HG02678 (cell line): Measurements from ENCODE around the gene PAK3.
A peak's percentile ranks its signal among the peaks of the same experiment; 100 is the strongest.

Experiments used
- ATAC-seq: cut with Tn5 transposase; IDR thresholded peaks from one replicate; pipeline ENCODE4 v1.9.1; 2021; ENCODE audit warnings: mild to moderate bottlenecking, moderate library complexity; ENCODE audit not compliant: unreplicated experiment

Gene PAK3

GRCh38 chrX:111095974-111096895 is at the start of gene PAK3:
PAK3 (plus strand) TSS chrX:111096191; CDS start chrX:111123104, 26,913 bp downstream.
- ATAC-seq, result peak; percentile 64

GRCh38 chrX:111047575-111047974 is 48.4 kb upstream of the PAK3 start:
- no peak for ATAC-seq

DNA sequence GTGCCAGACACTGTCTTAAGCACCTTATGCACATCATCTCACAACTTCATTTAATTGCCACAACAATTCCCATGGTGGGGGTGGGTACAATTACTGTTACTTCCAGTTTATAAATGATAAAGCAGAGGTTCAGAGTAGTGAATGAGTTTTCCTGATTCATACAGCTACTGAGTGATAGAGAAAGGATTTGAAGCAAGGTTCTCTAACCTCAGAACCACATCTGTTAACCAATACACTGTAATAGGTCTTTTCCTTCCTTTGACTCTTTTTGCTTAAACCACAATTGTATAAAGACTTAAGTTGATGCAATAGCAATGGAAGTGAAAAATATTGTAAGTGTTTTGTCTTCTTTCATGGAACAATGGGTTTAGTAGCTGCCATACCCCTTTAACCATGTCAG is 43.5 kb upstream of the PAK3 start:
- no peak for ATAC-seq

DNA sequence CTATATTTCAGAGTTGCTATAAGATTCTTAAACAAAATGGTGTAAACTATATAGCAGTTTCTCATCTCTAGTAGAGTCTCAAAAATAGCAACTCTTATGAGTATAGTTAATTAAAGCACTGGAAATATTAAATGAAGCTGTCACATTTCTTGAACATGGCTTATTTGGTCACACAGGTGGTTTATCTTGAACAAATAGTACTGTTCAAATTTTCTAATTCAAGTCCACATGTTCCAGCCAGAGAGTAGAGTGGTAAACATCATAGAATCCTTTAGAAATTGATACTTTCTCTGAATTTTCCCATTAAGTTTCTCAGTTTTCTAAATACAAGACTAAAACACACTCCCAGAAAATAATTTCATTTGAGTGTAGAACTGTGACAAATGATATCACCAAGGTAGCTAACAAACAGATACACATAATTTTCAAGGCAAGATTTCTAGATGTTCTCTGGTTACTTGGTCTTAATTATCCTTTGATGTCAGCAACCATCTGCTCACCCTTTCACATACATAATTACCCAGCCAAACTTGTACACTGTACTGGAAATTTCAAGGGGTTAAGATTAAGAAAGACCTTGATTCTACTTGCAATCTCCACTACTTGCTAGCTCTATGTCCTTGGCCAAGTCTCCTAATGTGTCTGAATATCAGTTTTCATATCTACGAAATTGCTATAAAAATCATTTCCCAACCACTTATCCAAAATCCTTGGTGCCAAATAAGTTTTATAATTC is 24.3 kb upstream of the PAK3 start:
- no peak for ATAC-seq

DNA sequence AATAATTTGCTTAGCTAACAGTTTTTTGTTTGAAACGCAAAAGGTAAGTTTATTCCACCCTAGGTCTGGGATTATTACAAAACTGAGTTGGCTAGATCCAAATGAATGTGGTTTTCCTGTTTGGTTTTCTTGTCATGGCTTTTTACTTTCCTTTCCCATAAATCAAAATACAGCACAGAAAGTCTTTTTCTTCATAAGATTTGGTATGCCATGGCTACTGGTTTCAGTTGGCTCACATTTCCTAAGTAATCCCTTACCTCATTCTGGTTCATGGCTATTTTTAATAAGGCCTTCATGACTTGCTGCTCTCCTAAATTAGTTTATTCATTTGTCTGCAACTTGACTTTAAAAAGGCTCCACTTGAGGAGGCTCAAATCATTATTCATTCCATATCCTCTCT is 12.9 kb upstream of the PAK3 start:
- no peak for ATAC-seq

- no peak for ATAC-seq
Measured at GRCh38 chrX:111086591-111087006, 9.4 kb upstream of the PAK3 start.

DNA sequence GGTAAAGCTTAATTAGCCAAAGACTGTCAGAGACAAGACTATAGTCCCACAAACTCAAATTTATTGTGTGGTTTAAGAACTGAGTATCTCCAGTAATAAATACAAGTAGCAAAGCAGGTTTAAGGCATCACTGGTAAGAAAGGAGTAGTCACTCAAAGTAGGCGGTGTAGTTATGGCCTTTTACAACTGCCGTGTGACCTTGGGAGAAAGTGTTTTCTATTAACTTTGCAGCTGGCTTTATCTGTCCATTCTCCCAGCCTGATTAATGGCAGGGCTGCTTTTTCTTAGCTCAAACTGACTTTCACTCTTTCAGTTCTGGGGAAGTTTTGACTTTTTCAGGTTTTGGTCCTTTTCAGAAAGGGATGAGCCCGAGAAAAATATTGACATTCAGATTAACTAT is 7.4 kb upstream of the PAK3 start:
- no peak for ATAC-seq

DNA sequence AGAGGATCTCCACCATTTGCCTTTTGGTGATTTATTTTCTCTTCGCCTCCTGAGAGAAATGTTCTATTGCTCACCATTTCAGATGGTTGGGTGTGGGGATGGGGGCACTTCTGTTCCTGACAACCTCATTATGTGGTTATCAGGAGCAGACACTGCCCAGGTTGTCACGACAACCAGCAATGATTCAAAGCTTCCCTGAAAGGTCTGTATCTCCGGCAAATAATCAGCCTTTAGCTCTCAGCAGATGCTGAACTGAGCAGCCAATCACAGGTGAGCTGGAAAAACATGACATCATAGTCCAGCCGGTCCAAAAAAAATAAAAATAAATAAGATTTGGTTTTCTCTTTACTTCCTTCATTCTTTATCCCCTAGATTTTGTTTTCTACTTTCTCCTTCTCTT is 5.5 kb upstream of the PAK3 start:
- no peak for ATAC-seq

DNA sequence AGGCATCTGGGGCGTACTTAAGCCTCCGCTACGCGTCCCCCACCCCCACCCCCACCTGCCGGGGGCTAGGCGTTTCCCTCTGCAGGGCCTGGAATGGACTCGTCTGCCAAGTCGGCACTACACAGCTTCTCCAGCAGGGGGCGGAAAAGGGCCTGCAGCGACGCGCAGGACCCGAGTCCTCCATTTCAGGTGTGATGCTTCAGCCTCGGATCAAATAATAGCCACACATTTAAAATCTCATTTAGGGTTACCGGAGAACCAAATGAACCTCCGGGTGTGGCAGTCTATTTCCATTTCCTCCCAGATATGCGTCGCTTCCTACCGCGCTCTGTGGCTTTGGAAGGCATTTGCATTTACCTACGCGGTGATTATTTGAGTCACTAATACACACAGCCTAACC is 2.9 kb downstream of the PAK3 start:
- ATAC-seq, result peak; percentile 60

- ATAC-seq, result no peak
Measured at GRCh38 chrX:111100191-111100590, 4.2 kb downstream of the PAK3 start.

DNA sequence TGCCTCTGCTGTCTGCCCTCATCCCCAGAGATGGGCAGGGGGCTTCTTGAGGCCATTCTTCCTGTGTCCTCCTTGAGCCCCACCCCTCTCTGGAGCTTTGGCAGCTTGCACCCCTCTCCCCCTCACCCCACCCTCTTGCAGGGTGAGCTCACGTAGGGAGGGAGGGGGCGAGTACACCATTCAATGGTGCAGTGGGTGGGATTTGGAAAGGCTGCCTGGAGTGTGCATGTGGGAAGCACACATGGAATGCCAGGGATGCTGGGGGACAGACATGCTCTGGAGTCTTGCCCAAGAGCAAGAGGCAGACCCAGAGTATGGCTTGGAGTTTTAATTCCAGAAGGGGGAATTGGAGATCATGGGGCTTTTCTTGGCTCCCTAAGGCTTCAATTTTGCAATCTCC is 5.6 kb downstream of the PAK3 start:
- no peak for ATAC-seq

GRCh38 chrX:111102636-111103035 is 6.6 kb downstream of the PAK3 start:
- no peak for ATAC-seq

DNA sequence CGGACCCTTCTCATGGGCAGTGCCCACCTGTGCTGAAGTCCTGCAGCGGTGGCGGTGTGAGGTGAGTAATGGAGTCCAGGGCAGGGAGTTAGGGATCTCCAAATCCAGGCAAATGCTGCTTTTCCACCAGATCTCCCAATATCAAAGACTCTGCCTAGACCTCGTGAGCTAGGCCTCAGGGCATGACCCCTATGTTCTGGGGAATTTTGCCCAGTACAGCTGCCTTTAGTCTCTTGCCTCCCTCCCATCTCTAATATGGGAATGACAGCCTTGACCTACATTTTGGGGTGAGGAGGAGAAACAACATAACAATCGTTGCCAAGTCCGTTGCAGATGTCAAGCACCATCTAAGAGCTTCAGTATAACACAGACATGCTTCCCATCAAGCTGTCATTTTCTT is 7.3 kb downstream of the PAK3 start:
- ATAC-seq, result no peak

DNA sequence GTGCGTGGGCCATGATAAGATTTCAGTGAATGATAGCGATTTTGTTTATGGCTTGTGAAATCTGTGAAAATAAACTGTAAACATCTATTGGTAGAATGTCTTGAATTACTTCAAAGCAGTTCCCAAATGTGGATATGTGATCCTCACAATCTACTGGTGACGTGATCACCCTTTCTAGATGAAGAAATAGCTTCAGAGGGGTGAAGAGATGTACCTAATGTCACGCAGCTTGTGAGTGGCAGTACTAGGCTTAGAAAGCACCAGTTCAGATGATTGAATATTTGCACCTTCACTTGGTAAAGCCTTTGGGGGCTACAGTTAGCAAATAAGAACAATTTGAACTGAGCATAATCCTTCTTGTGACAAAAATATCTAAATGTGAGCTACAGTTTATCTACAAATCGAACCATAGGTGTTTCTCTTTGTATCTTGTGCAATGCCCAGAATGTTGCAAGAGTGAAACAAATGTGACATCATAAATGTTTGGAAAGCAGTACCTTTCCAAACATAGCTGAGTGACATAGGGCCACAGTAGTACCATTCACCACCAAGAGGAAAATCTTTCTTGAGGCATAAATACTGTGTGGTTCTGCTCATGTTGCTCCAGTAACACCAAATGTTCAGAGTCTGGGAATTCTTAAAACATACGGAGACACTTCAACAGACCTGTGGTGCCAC is 14.2 kb downstream of the PAK3 start:
- no peak for ATAC-seq

GRCh38 chrX:111114806-111115205 is 18.8 kb downstream of the PAK3 start:
- ATAC-seq, result peak; percentile 83

DNA sequence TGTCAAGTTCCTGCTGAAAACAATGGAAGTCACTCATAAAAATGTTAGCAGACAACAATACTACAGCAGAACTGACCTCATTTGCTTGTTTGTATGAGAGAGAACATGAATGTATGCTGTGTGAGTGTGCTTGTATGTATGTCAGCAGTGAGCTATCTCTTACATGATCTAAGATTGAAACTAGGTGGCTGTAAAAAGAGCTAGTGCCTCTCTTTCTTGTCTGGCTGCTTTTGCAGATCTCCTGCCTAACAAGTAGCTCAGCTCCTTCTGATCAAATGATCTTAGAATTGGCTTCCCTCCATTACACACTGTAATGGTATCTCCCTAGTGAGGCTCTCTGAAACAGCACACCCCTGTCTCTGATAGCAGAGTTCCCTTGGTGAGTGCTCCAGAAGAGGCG is 20.7 kb downstream of the PAK3 start:
- ATAC-seq, result no peak

DNA sequence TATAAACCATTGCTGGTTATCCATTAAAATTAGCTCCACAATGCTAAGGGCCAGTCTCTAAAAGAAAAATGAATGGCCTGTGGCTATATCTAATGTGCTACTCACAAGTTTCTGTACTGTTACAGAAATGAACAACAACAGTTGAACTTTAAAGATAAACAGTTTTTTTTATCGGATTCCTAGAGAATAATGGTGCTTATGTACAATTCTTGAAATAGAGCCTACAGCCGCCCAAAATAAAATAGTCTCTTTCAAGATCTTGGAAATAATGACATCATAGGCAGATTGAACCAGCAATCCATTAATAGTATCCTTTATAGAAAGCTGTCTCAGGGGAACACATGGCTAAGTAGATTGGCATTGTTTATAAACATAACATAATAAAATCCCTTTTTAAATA is 23.4 kb downstream of the PAK3 start:
- no peak for ATAC-seq

- no peak for ATAC-seq
Measured at GRCh38 chrX:111123125-111123524, 27.1 kb downstream of the PAK3 start.

- ATAC-seq, result no peak
Measured at GRCh38 chrX:111123606-111124179, 27.7 kb downstream of the PAK3 start.

DNA sequence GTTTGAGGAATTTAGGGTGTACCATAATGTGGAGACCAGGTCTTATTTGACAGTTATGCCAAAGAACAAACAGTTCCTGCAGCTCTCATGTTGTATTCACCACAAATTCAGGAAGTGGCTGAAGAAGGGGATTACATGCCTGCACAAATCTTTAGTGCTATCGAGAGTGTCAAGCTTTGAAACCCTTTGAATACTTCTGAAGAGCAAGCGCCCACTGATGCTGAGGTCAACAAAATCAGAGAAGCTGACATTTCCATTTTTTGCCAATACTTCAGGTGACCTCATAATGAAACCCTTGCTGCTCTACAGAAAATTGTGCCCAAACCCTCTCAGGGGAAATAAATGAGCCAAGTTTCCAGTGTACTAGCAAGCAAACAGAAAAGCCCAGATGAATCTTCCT is 28.4 kb downstream of the PAK3 start:
- ATAC-seq, result peak; percentile 62

- ATAC-seq, result no peak
Measured at GRCh38 chrX:111127038-111127437, 31.0 kb downstream of the PAK3 start.
